Uterus (tissue), 4 donors: ENCODE results near the gene DNM2. TPM values are rescaled to one million over a fixed set of nuclear protein-coding genes. Genes with fewer than 3 reads are reported as not detected.

Source experiments
- DNase-seq, 2 donors: peaks; one replicate each; pipeline ENCODE4 v3.0.0-alpha.2; 2019 to 2020
- H3K27ac ChIP-seq, 2 donors: fragments of 200-600 bp; sonication (generic); 1 replicate in 1 of 2; 2 replicates in 1 of 2; pipeline ENCODE4 v1.5.1; 2016 to 2018
- H3K27me3 ChIP-seq, 2 donors: fragments of 200-600 bp; sonication (generic); one replicate each; pipeline ENCODE4 v1.5.1; 2018 to 2019; ENCODE audit warnings: control low read depth in 1 of 2
- H3K36me3 ChIP-seq, 2 donors: fragments of 200-600 bp; sonication (generic); one replicate each; pipeline ENCODE4 v1.5.1; 2019; ENCODE audit warnings: control low read depth in 1 of 2
- H3K4me1 ChIP-seq, 2 donors: fragments of 200-600 bp; sonication (generic); one replicate each; pipeline ENCODE4 v1.5.1; 2018 to 2019; ENCODE audit warnings: control low read depth in 1 of 2
- H3K4me3 ChIP-seq, 2 donors: fragments of 200-600 bp; sonication (generic); 1 replicate in 1 of 2; 2 replicates in 1 of 2; pipeline ENCODE4 v1.5.1; 2018 to 2019; ENCODE audit warnings: mild to moderate bottlenecking in 1 of 2
- H3K9me3 ChIP-seq, 2 donors: fragments of 200-600 bp; sonication (generic); one replicate each; pipeline ENCODE4 v1.5.1; 2019; ENCODE audit warnings: control low read depth in 1 of 2
- POLR2A ChIP-seq, 2 donors: fragments of 450-650 bp; IDR thresholded peaks; one replicate each; pipeline ENCODE4 v1.6.1; 2016; ENCODE audit warnings: antibody characterized with exemption in 2 of 2, mild to moderate bottlenecking in 1 of 2, moderate library complexity in 1 of 2
- intact Hi-C: fragments of 100-400 bp; cut with DNase I; formaldehyde crosslinking; loops from one replicate; pipeline ENCODE4 v1.15.1; 2023; ENCODE audit warnings: low total_unique reads
- total RNA-seq, 4 donors: library from RNA; depleted of rRNA in 3 of 4; stranded (reverse); fragments of >200 nt in 3 of 4; gene quantifications; one replicate each; pipeline versions ENCODE4 v1.1.0 to v1.2.4, GENCODE V29; 2014 to 2023
- TF ChIP-seq, protein P1 (sequence below), 4 experiments: fragments of 200-600 bp in 2 of 4; fragments of 450-650 bp in 2 of 4; sonication (generic) in 2 of 4; IDR thresholded peaks; one replicate each; pipeline ENCODE4 v1.5.1; 2016 to 2019; ENCODE audit warnings: antibody characterized with exemption in 4 of 4, mild to moderate bottlenecking in 2 of 4, moderate library complexity in 1 of 4
- donor health status: DM: yes; HTN: yes; CAD: no.

Gene DNM2
- total RNA-seq, 4 donors from 2014 or later: 46.8 to 150 (median 86.0) TPM

GRCh38 chr19:10870501-10870954, 152.6 kb downstream of the DNM2 start:
- peak overlapping the region; percentile 43 to 48 for H3K4me3 ChIP-seq

GRCh38 chr19:10870955-10871603, 153.2 kb downstream of the DNM2 start, which contains the start of gene CARM1:
Gene CARM1, plus strand, starts transcription at chr19:10871553. Its CDS starts 150 bp downstream, at chr19:10871703.
- peaks cover 0 to 6% of the 10 kb centered on the region in 2 donors for H3K4me1 ChIP-seq
- no peak for TF ChIP-seq POLR2A (IDR thresholded peaks at IDR 0.05)
- TF ChIP-seq, protein P1, sequence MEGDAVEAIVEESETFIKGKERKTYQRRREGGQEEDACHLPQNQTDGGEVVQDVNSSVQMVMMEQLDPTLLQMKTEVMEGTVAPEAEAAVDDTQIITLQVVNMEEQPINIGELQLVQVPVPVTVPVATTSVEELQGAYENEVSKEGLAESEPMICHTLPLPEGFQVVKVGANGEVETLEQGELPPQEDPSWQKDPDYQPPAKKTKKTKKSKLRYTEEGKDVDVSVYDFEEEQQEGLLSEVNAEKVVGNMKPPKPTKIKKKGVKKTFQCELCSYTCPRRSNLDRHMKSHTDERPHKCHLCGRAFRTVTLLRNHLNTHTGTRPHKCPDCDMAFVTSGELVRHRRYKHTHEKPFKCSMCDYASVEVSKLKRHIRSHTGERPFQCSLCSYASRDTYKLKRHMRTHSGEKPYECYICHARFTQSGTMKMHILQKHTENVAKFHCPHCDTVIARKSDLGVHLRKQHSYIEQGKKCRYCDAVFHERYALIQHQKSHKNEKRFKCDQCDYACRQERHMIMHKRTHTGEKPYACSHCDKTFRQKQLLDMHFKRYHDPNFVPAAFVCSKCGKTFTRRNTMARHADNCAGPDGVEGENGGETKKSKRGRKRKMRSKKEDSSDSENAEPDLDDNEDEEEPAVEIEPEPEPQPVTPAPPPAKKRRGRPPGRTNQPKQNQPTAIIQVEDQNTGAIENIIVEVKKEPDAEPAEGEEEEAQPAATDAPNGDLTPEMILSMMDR (IDR thresholded peaks at IDR 0.05): peak; percentile 30 to 99 (median 84)
- peak; percentile 99 for DNase-seq
- H3K27me3 ChIP-seq: no peaks in the 10 kb centered on the region
- no peaks in the 10 kb centered on the region for H3K9me3 ChIP-seq
- H3K36me3 ChIP-seq: no peaks in the 10 kb centered on the region
- peak within 1 kb of the TSS; percentile 66 to 87 for H3K4me3 ChIP-seq
- intact Hi-C loops: no loop called here
- H3K27ac ChIP-seq: peak within 1 kb of the TSS; percentile 89 to 90

More at GRCh38 chr19:10870501-10870954, 152.6 kb downstream of the DNM2 start:
- Histone ChIP-seq H3K36me3 (no peaks in the 10 kb centered on the region), H3K9me3 (no peaks in the 10 kb centered on the region), H3K4me1 (peaks cover 0 to 6% of the 10 kb centered on the region in 2 donors), H3K27ac (peak overlapping the region; percentile 89 to 90), H3K27me3 (no peaks in the 10 kb centered on the region)
- no peak for DNase-seq
- intact Hi-C loops: no loop called here
- TF ChIP-seq POLR2A (IDR thresholded peaks at IDR 0.05): no peak
- TF ChIP-seq, protein P1 (IDR thresholded peaks at IDR 0.05): no peak

DNA sequence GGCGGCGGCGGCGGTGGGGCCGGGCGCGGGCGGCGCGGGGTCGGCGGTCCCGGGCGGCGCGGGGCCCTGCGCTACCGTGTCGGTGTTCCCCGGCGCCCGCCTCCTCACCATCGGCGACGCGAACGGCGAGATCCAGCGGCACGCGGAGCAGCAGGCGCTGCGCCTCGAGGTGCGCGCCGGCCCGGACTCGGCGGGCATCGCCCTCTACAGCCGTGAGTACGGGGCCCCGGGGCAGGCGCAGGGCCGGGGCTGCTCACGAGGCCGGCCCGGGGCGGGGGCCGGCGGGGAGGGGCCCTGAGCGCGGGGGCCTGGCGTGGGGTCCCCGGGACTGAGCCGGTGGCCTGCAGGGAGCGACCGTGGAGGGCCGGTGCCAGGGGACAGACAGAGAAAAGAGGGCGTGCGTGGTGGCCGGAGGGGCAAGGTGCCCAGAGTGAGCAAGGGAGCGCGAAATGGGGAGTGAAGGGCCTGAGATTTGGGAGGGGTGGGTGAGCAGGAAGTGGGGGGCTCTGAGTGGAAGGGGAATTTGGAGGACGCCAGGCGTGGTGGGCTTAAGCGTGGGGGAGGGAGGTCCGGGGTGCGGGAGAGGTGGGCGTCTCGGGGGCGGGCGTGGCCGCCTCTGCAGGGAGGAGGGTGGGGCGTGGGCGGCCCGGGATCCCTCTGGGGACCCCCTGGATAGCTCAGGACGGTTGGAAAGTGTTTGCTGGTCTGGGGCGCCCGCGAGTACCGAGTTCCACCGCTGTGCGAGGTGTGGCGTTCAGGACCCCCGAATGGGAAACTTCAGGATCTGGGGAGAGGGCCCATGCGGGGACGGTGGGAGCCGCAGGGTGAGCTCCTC, 154.0 kb downstream of the DNM2 start:
- DNase-seq: peak; percentile 62 to 66
- Histone ChIP-seq H3K4me1 (peaks cover 0 to 12% of the 10 kb centered on the region in 2 donors), H3K4me3 (peak overlapping the region; percentile 66 to 87), H3K27ac (peak overlapping the region; percentile 84 to 87), H3K9me3 (no peaks in the 10 kb centered on the region), H3K27me3 (no peaks in the 10 kb centered on the region), H3K36me3 (no peaks in the 10 kb centered on the region)
- intact Hi-C loops: no loop called here
- TF ChIP-seq POLR2A (IDR thresholded peaks at IDR 0.05): no peak
- TF ChIP-seq, protein P1 (IDR thresholded peaks at IDR 0.05): peak in 1 of 4 experiments; percentile 3

- intact Hi-C loops: no loop called here
- H3K4me1 ChIP-seq: peaks cover 0 to 12% of the 10 kb centered on the region in 2 donors
- H3K4me3 ChIP-seq: peak overlapping the region; percentile 66 to 87
- H3K27me3 ChIP-seq: no peaks in the 10 kb centered on the region
- peak overlapping the region; percentile 84 to 87 for H3K27ac ChIP-seq
- no peak for TF ChIP-seq POLR2A (IDR thresholded peaks at IDR 0.05)
- TF ChIP-seq, protein P1 (IDR thresholded peaks at IDR 0.05): no peak
- H3K36me3 ChIP-seq: no peaks in the 10 kb centered on the region
- no peaks in the 10 kb centered on the region for H3K9me3 ChIP-seq
- DNase-seq: no peak
Measured at GRCh38 chr19:10872546-10873107, 154.7 kb downstream of the DNM2 start.
